HG03565 (cell line): ENCODE measurements around the gene PSAT1.

Experiments used
- ATAC-seq: cut with Tn5 transposase; IDR thresholded peaks from one replicate; pipeline ENCODE4 v1.9.1; 2021; ENCODE audit warnings: mild to moderate bottlenecking, moderate library complexity; ENCODE audit not compliant: unreplicated experiment

Gene PSAT1

GRCh38 chr9:78358329-78359051 lies 61.6 kb downstream of the PSAT1 start:
- no peak for ATAC-seq

DNA sequence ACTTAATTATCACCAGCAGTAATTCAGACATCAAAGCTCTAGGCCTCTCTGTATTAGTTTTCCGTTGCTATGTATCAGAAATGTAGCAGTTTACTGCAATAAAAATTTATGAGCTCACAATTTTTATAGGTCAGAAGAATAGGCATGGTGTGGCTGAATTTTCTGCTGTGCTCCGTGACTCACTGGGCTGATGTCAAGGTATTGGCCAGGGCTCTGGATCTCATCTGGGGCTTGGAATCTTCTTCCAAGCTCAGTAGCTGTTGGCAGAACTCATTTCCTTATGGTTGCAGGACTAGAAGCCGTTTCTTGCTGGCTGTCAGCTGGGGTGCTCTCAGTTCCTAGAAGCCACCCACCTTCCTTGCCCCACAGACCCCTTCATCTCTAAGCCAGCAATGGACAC lies 66.3 kb downstream of the PSAT1 start:
- ATAC-seq = no peak

- no peak for ATAC-seq
Observed at GRCh38 chr9:78365748-78366697, 69.1 kb downstream of the PSAT1 start.

DNA sequence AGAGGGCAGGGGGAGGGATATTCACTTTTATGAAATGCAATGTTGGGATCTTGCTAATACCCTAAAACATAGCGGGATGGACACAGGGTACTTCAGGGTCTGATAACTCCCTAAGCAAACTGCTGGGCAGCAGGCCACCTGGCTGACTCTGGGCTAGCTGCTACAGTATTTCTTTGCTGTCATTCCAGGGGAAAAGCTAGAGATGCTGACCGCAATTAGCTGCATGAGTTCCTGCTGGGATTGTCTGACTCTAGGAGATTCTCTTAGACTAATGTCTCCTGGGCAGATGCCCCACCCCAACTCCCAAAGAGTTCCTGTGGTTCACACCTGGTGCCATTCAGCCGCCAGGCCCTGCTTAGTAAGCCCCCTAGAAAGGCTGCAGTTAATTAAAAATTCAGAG lies 69.9 kb downstream of the PSAT1 start:
- no peak for ATAC-seq

DNA sequence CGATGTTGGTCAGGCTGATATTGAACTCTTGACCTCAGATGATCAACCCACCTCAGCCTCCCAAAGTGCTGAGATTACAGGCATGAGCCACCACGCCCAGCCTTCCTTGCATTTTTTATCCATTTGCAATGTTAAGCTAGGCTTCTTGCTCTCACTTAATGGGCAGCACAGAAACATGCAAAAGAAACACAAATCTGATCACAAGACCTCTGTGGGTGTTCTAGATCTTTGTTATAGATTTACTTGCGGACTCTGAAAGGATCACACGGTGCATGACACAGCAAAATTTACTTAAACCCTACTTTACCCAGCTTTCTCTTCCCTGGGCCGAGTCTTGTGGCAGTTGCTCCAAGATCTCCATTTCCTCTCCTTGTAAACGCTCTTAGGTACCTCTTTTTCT lies 71.3 kb downstream of the PSAT1 start:
- no peak for ATAC-seq

DNA sequence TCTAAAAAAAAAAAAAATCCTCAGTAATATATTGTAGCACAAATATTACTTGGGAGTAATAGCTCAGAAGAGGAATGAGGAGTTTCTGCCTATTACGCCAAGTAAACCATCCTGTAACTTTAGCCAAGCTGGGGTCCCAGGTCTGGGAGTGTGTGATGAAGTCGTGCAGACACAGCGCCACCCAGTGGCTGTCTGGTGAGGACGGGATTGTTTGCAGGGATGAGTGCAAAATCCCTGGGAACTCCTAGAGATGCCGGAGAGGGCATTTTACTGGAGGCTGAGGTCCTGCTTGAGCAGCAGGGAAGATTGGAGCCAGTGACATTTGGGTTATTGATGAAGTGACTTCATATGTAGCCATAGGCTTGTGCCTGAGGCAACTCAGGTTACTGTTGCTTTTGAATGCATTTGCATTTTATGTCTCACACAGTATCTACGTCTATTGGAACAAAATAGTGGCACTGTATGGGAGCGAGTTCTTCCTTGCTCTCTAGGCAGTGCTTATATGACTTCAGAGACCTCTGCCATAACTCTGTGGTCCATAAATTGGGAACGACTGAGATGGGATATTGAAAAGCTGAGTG lies 72.8 kb downstream of the PSAT1 start:
- ATAC-seq = peak; percentile 68

GRCh38 chr9:78370991-78371390 lies 74.1 kb downstream of the PSAT1 start:
- no peak for ATAC-seq

- no peak for ATAC-seq
Observed at GRCh38 chr9:78371981-78372380, 75.1 kb downstream of the PSAT1 start.
